HG02623 (cell line): ENCODE measurements around the gene SPRR5.

Source experiments
- ATAC-seq: cut with Tn5 transposase; IDR thresholded peaks from one replicate; pipeline ENCODE4 v1.9.1; 2021; ENCODE audit warnings: moderate library complexity; ENCODE audit not compliant: unreplicated experiment

SPRR5 gene

DNA sequence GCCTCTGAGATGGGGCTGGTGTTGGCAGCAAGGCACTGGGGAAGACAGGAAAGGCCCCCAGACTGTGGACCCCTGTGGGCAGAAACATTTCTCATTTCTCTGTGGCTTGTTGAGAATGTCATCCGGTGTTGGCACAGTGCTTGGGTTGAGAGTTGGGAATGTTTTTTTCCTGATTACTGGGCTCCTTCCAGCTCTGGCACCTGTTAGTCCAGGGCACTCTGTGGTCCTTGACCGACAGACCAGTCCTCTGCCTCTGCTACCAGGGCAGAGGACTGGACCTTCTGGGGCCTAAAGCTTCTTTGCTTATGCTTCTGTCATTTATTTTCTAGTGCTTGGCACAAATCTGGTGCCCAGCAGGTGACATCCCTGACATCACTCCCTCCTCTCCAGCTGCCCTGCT is 4.8 kb upstream of the SPRR5 start:
- ATAC-seq = no peak

GRCh38 chr1:152946248-152946647 is 758 bp upstream of the SPRR5 start:
- ATAC-seq = no peak

- ATAC-seq = no peak
Measured at GRCh38 chr1:152951711-152952110, 4.7 kb downstream of the SPRR5 start.

- ATAC-seq = no peak
Measured at GRCh38 chr1:152953761-152954160, 6.8 kb downstream of the SPRR5 start.

DNA sequence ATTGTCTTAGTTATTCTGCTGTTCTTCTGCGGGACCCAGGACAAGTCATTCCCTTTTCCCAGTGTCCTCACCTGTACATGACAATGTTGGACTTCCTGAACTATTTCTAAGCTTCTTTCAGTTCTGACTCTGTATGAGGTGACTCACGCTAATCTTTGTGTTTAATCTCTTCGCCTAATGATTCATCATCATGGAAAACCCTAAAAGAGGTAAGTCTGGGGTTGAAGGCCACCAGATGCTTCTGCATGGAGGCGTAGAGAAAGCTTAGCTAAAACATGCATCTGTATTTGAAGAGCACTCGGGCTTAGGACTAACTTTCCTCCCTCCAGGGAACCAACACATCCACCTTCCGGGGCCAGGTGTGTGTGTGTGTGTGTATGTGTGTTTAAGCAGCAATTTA is 7.4 kb downstream of the SPRR5 start:
- no peak for ATAC-seq

DNA sequence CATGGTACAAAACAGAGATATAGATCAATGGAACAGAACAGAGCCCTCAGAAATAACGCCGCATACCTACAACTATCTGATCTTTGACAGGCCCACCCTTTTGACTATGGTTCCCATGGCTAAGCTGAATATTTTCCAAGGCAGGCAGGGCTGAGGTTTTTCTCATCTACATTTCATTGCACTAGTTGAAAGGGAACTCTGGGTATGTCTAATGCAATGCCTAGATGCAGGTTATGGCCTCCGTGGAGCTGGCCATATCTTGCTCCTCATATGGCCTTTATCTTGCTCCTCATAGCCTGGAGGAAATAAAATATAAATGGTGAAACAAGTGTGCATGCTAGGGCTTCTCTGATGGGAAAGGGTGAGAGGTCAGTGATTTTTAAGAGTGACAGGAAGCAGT is 10.6 kb downstream of the SPRR5 start:
- no peak for ATAC-seq

- ATAC-seq = no peak
Measured at GRCh38 chr1:152959273-152959672, 12.3 kb downstream of the SPRR5 start.

- ATAC-seq = no peak
Measured at GRCh38 chr1:152959801-152960451, 12.9 kb downstream of the SPRR5 start.

- no peak for ATAC-seq
Measured at GRCh38 chr1:152960452-152961044, 13.5 kb downstream of the SPRR5 start.

DNA sequence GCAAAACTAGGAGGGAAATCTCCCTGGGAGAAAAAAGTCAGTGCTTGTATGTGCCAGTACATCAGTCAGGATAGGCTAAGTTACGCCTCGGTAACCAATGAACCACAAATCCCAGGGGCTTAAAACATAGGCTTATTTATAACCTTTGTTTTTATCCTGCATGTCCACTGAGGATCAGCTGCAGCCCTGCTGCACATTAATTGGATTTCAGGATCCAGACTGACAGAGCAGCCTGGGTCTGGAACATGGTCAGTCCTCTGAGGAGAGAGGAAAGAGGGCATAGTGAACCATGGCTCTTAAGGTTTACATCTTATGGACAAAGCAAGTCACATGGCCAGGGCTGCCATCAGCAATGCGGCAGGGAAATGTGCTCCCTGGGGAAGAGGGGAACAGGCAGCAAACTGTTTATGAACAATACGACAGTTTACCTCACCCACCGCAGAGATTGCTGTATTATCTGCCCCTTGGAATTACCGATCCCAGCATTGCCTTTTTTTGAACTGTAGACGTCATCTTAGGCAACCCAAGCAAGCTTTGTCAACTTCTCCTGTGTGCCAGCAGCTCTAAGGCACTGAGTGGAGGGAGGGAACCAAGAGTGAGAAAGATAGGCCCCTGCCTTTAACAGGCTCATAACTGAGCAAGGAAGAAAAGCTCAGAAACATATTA is 14.4 kb downstream of the SPRR5 start:
- no peak for ATAC-seq

- ATAC-seq = no peak
Measured at GRCh38 chr1:152962876-152963415, 15.9 kb downstream of the SPRR5 start.

- ATAC-seq = no peak
Measured at GRCh38 chr1:152964536-152964935, 17.5 kb downstream of the SPRR5 start.

DNA sequence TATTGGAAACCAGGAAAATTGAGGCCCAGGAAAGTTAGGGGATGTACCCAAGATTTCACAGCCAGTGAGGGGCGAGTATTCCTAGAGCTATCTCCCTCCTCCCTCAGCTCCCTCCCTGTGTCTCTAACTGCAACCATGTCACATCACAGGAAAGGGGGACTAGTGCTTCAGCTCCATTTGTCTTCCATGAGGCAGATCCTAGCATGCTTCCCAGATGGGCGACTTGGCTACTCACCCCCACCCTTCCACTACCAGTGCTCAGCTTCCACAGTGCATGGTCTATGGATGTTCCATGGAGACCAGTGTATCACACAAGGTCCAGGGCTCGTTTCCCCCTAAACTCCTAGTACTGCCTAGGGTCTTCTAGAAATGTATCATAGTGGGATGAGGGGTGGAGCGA is 18.8 kb downstream of the SPRR5 start:
- no peak for ATAC-seq

DNA sequence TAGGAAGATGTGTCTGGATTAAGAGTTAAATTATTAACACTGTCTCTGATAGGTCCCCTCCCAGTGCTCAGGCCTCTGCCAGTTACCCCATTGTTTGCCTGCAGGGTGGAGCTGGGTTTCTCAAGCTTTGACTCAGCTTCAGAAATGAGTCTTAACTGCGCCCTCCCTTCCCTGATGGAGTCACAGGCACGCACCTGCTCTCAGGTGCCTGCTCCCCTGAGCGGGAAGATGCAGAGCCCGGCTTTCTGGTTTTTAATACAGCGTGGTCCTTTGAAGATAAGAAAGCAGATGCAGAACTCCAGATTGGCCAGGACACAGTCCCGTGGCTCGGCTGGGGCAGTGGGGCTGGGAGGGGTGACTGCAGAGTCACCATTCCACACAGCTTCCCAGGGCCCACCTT is 20.2 kb downstream of the SPRR5 start:
- ATAC-seq = no peak

DNA sequence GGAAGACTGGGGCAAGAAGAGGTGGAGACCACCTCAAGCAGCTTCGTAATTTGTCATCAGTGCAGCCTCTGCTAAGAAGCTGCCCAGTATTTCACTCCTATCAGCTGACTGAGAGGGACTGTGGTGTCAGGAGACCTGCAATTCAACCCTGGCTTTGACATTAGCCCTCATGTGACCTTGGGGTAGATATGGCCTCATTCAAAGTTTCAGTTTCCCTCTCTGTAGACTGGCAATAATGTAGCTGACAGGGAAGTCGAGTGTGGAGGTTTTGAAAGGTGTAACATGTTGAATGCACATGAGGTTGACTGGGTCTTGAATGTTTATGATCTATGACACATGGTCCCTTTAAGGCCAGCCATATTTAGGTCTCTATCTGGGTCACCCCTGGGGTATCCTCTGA is 21.2 kb downstream of the SPRR5 start:
- ATAC-seq = peak; percentile 75

GRCh38 chr1:152969036-152969435 is 22.0 kb downstream of the SPRR5 start:
- no peak for ATAC-seq

GRCh38 chr1:152970495-152970894 is 23.5 kb downstream of the SPRR5 start, which contains the start of gene SPRR4:
Gene SPRR4 (plus strand): TSS chr1:152970648. CDS start chr1:152971891, 1,243 bp downstream.
- no peak for ATAC-seq

- ATAC-seq = no peak
Measured at GRCh38 chr1:152972196-152972886, 25.3 kb downstream of the SPRR5 start.

GRCh38 chr1:152976688-152977087 is 29.7 kb downstream of the SPRR5 start:
- ATAC-seq = no peak

DNA sequence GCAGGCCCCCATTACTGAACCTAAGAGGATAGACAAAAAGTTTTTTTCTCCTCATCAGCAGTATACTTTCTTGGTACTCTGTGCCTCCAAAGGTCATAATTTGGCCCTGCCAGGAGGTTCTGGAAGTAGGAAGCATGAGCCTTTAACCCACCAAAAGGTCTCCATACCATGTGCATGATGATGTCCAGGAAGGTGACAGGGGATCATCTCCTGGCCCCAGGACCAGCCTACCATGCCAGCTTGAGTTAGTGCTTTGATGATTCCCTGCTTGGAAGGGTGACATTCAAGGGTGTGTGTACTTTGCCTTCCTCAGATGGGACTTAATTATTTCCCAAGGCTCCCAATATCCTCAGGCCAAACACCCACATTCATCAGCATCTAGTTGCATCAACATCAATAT is 30.6 kb downstream of the SPRR5 start:
- no peak for ATAC-seq

DNA sequence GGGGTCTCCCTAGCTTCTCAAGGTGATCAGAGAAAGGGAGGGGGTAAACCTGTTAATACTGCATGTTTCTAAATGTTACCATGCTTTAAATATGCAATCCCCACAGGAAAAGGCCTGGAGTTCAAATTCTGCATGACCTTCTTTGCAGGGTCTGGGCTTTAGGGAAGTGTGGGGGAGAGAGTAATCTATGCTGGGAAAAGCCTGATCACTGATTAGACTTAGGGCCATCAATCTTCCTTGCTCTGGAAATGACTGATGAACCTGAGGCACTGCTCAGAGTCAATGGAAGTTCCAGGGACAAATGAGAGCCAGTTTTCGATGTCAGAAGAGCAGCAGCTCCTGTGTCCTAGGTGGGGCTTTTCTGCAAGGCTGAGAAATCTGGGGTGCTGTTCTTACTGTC is 33.7 kb downstream of the SPRR5 start:
- ATAC-seq = no peak
